ENCODE data around the gene IDH3G. TPM values are rescaled to one million over a fixed set of nuclear protein-coding genes. Genes with fewer than 3 reads are reported as not detected.

The IDH3G gene
- total and polyA plus RNA-seq, 2 donors (not counting 1 experiment from before 2014, with no cell fraction given): 44.6 to 55.7 TPM

GRCh38 chrX:153782871-153783270 is 11.3 kb downstream of the IDH3G start:
- no peaks in the 10 kb centered on the region for H3K27me3 ChIP-seq (ENCODE audit: control insufficient read depth, insufficient read depth, low read length)
- H3K4me2 ChIP-seq (ENCODE audit: extremely low read depth, insufficient read depth, low read length): no peak overlapping the region
- no peaks in the 10 kb centered on the region for H3K4me1 ChIP-seq (ENCODE audit: control insufficient read depth, extremely low read depth, insufficient read depth, low read length)
- no peak overlapping the region for H2AFZ ChIP-seq (ENCODE audit: low read length)
- no peak overlapping the region for H3K4me3 ChIP-seq (replicated peaks in 1 of 4; ENCODE audit: control extremely low read depth in 1 of 4, insufficient read depth in 1 of 4, low read depth in 3 of 4, low read length in 4 of 4)
- H4K20me1 ChIP-seq (ENCODE audit: control insufficient read depth, extremely low read depth, insufficient read depth, low read length): no peaks in the 10 kb centered on the region
- TF ChIP-seq CTCF (conservative IDR thresholded peaks at IDR 0.05 in 1 of 2, IDR thresholded peaks at IDR 0.05 in 1 of 2; ENCODE audit: low read depth in 1 of 2, low read length in 2 of 2): no peak
- no peak for TF ChIP-seq EZH2 (IDR thresholded peaks at IDR 0.05; ENCODE audit: low read length, missing control alignments)
- H3K79me2 ChIP-seq (ENCODE audit: control insufficient read depth, insufficient read depth, low read length): no peaks in the 10 kb centered on the region
- peaks cover 6% of the 10 kb centered on the region for H3K36me3 ChIP-seq (ENCODE audit: control insufficient read depth, insufficient read depth, low read length)
- H3K27ac ChIP-seq (ENCODE audit: insufficient read depth, low read length): no peak overlapping the region
- DNase-seq (ENCODE audit: low read depth in 2 of 2): no peak
- H3K9ac ChIP-seq (ENCODE audit: insufficient read depth, low read length): no peak overlapping the region
- no peaks in the 10 kb centered on the region for H3K9me3 ChIP-seq (ENCODE audit: control insufficient read depth, insufficient read depth, low read depth, low read length)

GRCh38 chrX:153782313-153782712 is 11.9 kb downstream of the IDH3G start:
- Histone ChIP-seq H2AFZ (ENCODE audit: low read length) (no peak overlapping the region), H3K4me1 (ENCODE audit: control insufficient read depth, extremely low read depth, insufficient read depth, low read length) (no peaks in the 10 kb centered on the region), H3K36me3 (ENCODE audit: control insufficient read depth, insufficient read depth, low read length) (peaks cover 4% of the 10 kb centered on the region), H3K27me3 (ENCODE audit: control insufficient read depth, insufficient read depth, low read length) (no peaks in the 10 kb centered on the region), H3K9me3 (ENCODE audit: control insufficient read depth, insufficient read depth, low read depth, low read length) (no peaks in the 10 kb centered on the region), H4K20me1 (ENCODE audit: control insufficient read depth, extremely low read depth, insufficient read depth, low read length) (no peaks in the 10 kb centered on the region), H3K4me2 (ENCODE audit: extremely low read depth, insufficient read depth, low read length) (no peak overlapping the region), H3K4me3 (replicated peaks in 1 of 4; ENCODE audit: control extremely low read depth in 1 of 4, insufficient read depth in 1 of 4, low read depth in 3 of 4, low read length in 4 of 4) (no peak overlapping the region), H3K9ac (ENCODE audit: insufficient read depth, low read length) (no peak overlapping the region), H3K79me2 (ENCODE audit: control insufficient read depth, insufficient read depth, low read length) (no peaks in the 10 kb centered on the region), H3K27ac (ENCODE audit: insufficient read depth, low read length) (no peak overlapping the region)
- TF ChIP-seq EZH2 (IDR thresholded peaks at IDR 0.05; ENCODE audit: low read length, missing control alignments) (no peak), CTCF (conservative IDR thresholded peaks at IDR 0.05 in 1 of 2, IDR thresholded peaks at IDR 0.05 in 1 of 2; ENCODE audit: low read depth in 1 of 2, low read length in 2 of 2) (no peak)
- no peak for DNase-seq (ENCODE audit: low read depth in 2 of 2)

GRCh38 chrX:153781428-153782047 is 12.6 kb downstream of the IDH3G start:
- Histone ChIP-seq H2AFZ (ENCODE audit: low read length) (no peak overlapping the region), H3K4me1 (ENCODE audit: control insufficient read depth, extremely low read depth, insufficient read depth, low read length) (no peaks in the 10 kb centered on the region), H3K9me3 (ENCODE audit: control insufficient read depth, insufficient read depth, low read depth, low read length) (no peaks in the 10 kb centered on the region), H3K4me2 (ENCODE audit: extremely low read depth, insufficient read depth, low read length) (no peak overlapping the region), H4K20me1 (ENCODE audit: control insufficient read depth, extremely low read depth, insufficient read depth, low read length) (no peaks in the 10 kb centered on the region), H3K36me3 (ENCODE audit: control insufficient read depth, insufficient read depth, low read length) (peaks cover 2% of the 10 kb centered on the region), H3K27ac (ENCODE audit: insufficient read depth, low read length) (no peak overlapping the region), H3K79me2 (ENCODE audit: control insufficient read depth, insufficient read depth, low read length) (no peaks in the 10 kb centered on the region), H3K27me3 (ENCODE audit: control insufficient read depth, insufficient read depth, low read length) (no peaks in the 10 kb centered on the region), H3K4me3 (replicated peaks in 1 of 4; ENCODE audit: control extremely low read depth in 1 of 4, insufficient read depth in 1 of 4, low read depth in 3 of 4, low read length in 4 of 4) (no peak overlapping the region), H3K9ac (ENCODE audit: insufficient read depth, low read length) (no peak overlapping the region)
- no peak for TF ChIP-seq CTCF (conservative IDR thresholded peaks at IDR 0.05 in 1 of 2, IDR thresholded peaks at IDR 0.05 in 1 of 2; ENCODE audit: low read depth in 1 of 2, low read length in 2 of 2)
- no peak for TF ChIP-seq EZH2 (IDR thresholded peaks at IDR 0.05; ENCODE audit: low read length, missing control alignments)
- no peak for DNase-seq (ENCODE audit: low read depth in 2 of 2)

All from fibroblast of lung (primary cell).